Fibroblast of lung (primary cell): ENCODE results near the gene C1QTNF9B. TPM values are rescaled to one million over a fixed set of nuclear protein-coding genes. Genes with fewer than 3 reads are reported as not detected.
A peak's percentile ranks its signal among the peaks of the same experiment; 100 is the strongest.

Source experiments
- DNase-seq, 2 donors: peaks; one replicate each; pipeline versions ENCODE4 v3.0.0 to v3.0.0-alpha.2; 2010; ENCODE audit warnings: low read depth in 2 of 2
- H2AFZ ChIP-seq: 2 replicates; pipeline ENCODE4 v1.5.1; 2012; ENCODE audit warnings: low read length, control low read depth, inconsistent platforms
- H3K27ac ChIP-seq: 2 replicates; pipeline ENCODE4 v1.5.1; 2011; ENCODE audit warnings: low read length, control low read depth; ENCODE audit not compliant: insufficient read depth
- H3K27me3 ChIP-seq: 2 replicates; pipeline ENCODE4 v1.5.1; 2011; ENCODE audit warnings: mild to moderate bottlenecking, low read length; ENCODE audit not compliant: control insufficient read depth, insufficient read depth
- H3K36me3 ChIP-seq: 2 replicates; pipeline ENCODE4 v1.5.1; 2011; ENCODE audit warnings: low read length; ENCODE audit not compliant: control insufficient read depth, insufficient read depth
- H3K4me1 ChIP-seq: 2 replicates; pipeline ENCODE4 v1.5.1; 2011; ENCODE audit warnings: low read length; ENCODE audit not compliant: control insufficient read depth, insufficient read depth; ENCODE audit errors: extremely low read depth
- H3K4me2 ChIP-seq: 2 replicates; pipeline ENCODE4 v1.5.1; 2011; ENCODE audit warnings: low read length, control low read depth; ENCODE audit not compliant: insufficient read depth; ENCODE audit errors: extremely low read depth
- H3K4me3 ChIP-seq, 4 experiments: fragments of 200-600 bp in 1 of 4; sonication (generic) in 1 of 4; replicated peaks in 1 of 4; 2 replicates each; pipeline ENCODE4 v1.5.1; 2011 to 2016; ENCODE audit warnings: low read length in 4 of 4, low read depth in 3 of 4, mild to moderate bottlenecking in 3 of 4, control low read depth in 2 of 4, inconsistent platforms in 1 of 4, mixed read lengths in 1 of 4; ENCODE audit not compliant: insufficient read depth in 1 of 4; ENCODE audit errors: control extremely low read depth in 1 of 4
- H3K79me2 ChIP-seq: 2 replicates; pipeline ENCODE4 v1.5.1; 2012; ENCODE audit warnings: mild to moderate bottlenecking, low read length, inconsistent platforms; ENCODE audit not compliant: control insufficient read depth, insufficient read depth
- H3K9ac ChIP-seq: 2 replicates; pipeline ENCODE4 v1.5.1; 2011; ENCODE audit warnings: mild to moderate bottlenecking, low read length, control low read depth; ENCODE audit not compliant: insufficient read depth
- H3K9me3 ChIP-seq: 2 replicates; pipeline ENCODE4 v1.5.1; 2012; ENCODE audit warnings: low read depth, low read length; ENCODE audit not compliant: control insufficient read depth, insufficient read depth
- H4K20me1 ChIP-seq: 2 replicates; pipeline ENCODE4 v1.5.1; 2011; ENCODE audit warnings: low read length; ENCODE audit not compliant: control insufficient read depth, insufficient read depth; ENCODE audit errors: extremely low read depth
- CTCF ChIP-seq, 2 donors: IDR thresholded peaks in 1 of 2; conservative IDR thresholded peaks in 1 of 2; 1 replicate in 1 of 2; 2 replicates in 1 of 2; pipeline ENCODE4 v1.5.1; 2011 to 2012; ENCODE audit warnings: low read length in 2 of 2, control low read depth in 1 of 2, inconsistent platforms in 1 of 2, low read depth in 1 of 2, mild to moderate bottlenecking in 1 of 2
- EZH2 ChIP-seq: IDR thresholded peaks from 2 replicates; pipeline ENCODE4 v1.5.1; 2012; ENCODE audit warnings: low read length, control low read depth, mild to moderate bottlenecking; ENCODE audit errors: missing control alignments
- polyA plus RNA-seq, 2 donors: library from polyadenylated mRNA; depleted of rRNA in 1 of 2; stranded (reverse) in 1 of 2; unstranded in 1 of 2; fragments of >200 nt; gene quantifications; 2 replicates each; pipeline ENCODE4 v1.2.1, GENCODE V29; 2011 to 2012; ENCODE audit warnings: missing spikeins in 1 of 2
- total RNA-seq: library from RNA; depleted of rRNA; stranded (reverse); fragments of >200 nt; gene quantifications from 2 replicates; pipeline ENCODE4 v1.2.1, GENCODE V29; 2014

Gene C1QTNF9B
- total and polyA plus RNA-seq, 2 donors (not counting 1 experiment from before 2014, with no cell fraction given): 0.83 to 1.1 TPM

GRCh38 chr13:23934520-23934919 lies 37.2 kb upstream of the C1QTNF9B start:
- Histone ChIP-seq H3K79me2 (no peaks in the 10 kb centered on the region), H3K9me3 (no peaks in the 10 kb centered on the region), H3K4me3 (no peak overlapping the region), H3K4me1 (no peaks in the 10 kb centered on the region), H3K9ac (no peak overlapping the region), H2AFZ (no peak overlapping the region), H3K4me2 (no peak overlapping the region), H3K36me3 (no peaks in the 10 kb centered on the region), H4K20me1 (no peaks in the 10 kb centered on the region), H3K27ac (no peak overlapping the region), H3K27me3 (no peaks in the 10 kb centered on the region)
- TF ChIP-seq CTCF (conservative IDR thresholded peaks at IDR 0.05 in 1 of 2, IDR thresholded peaks at IDR 0.05 in 1 of 2; ENCODE audit: low read depth in 1 of 2, low read length in 2 of 2) (no peak), EZH2 (no peak)
- DNase-seq: peak; percentile 45 to 53

DNA sequence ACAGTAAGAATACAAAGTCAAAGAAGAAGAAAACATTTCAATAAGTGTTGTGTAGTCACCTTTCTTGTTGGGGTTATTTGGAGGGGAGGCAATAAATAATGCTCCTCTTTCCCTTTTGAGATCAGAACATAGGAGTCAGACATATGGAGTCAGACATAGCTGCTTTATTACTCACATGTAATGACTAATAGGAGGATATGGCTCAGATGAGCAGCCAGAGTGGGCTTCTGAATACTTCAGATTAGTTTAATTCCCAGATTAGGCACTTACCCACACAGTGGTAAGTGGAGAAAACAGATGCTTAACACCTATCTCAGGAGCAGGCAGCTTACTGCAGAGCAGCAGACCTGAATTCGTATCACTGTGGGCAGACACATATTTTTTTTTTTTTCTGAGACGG lies 31.7 kb upstream of the C1QTNF9B start:
- Histone ChIP-seq H4K20me1 (no peaks in the 10 kb centered on the region), H3K9ac (no peak overlapping the region), H2AFZ (no peak overlapping the region)

GRCh38 chr13:23923031-23923430 lies 25.7 kb upstream of the C1QTNF9B start:
- Histone ChIP-seq H3K27ac (no peak overlapping the region), H3K9ac (no peak overlapping the region), H3K36me3 (no peaks in the 10 kb centered on the region), H3K4me3 (no peak overlapping the region), H3K9me3 (no peaks in the 10 kb centered on the region), H3K79me2 (no peaks in the 10 kb centered on the region), H4K20me1 (no peaks in the 10 kb centered on the region), H3K27me3 (no peaks in the 10 kb centered on the region), H3K4me1 (no peaks in the 10 kb centered on the region), H2AFZ (no peak overlapping the region), H3K4me2 (no peak overlapping the region)
- TF ChIP-seq EZH2: no peak
- no peak for TF ChIP-seq CTCF (conservative IDR thresholded peaks at IDR 0.05 in 1 of 2, IDR thresholded peaks at IDR 0.05 in 1 of 2; ENCODE audit: low read depth in 1 of 2, low read length in 2 of 2)
- DNase-seq: no peak

More for the DNA sequence above, 31.7 kb upstream of the C1QTNF9B start:
- DNase-seq: peak; percentile 63 to 93
- Histone ChIP-seq H3K27ac (no peak overlapping the region), H3K4me1 (no peaks in the 10 kb centered on the region), H3K79me2 (no peaks in the 10 kb centered on the region), H3K27me3 (no peaks in the 10 kb centered on the region), H3K36me3 (no peaks in the 10 kb centered on the region), H3K4me2 (no peak overlapping the region), H3K4me3 (no peak overlapping the region), H3K9me3 (no peaks in the 10 kb centered on the region)
- TF ChIP-seq CTCF (conservative IDR thresholded peaks at IDR 0.05 in 1 of 2, IDR thresholded peaks at IDR 0.05 in 1 of 2; ENCODE audit: low read depth in 1 of 2, low read length in 2 of 2) (no peak), EZH2 (no peak)
